ENCODE results near the gene GJB3.

- TF ChIP-seq CTCF (IDR thresholded peaks at IDR 0.05) (no peak), POLR2A (IDR thresholded peaks at IDR 0.05) (no peak)
These were observed 52.7 kb downstream of the GJB3 start for GRCh38 chr1:34833711-34834110.

Measured in upper lobe of left lung (tissue), 4 donors.